Left cardiac atrium (tissue), 4 donors: Measurements from ENCODE around the gene PPP1R14B. TPM values are rescaled to one million over a fixed set of nuclear protein-coding genes. Genes with fewer than 3 reads are reported as not detected.

Source experiments
- ATAC-seq, 2 donors: fragments of 200-7000 bp; cut with Tn5 transposase; one replicate each; pipeline ENCODE4 v1.9.1; 2020; ENCODE audit warnings: mild to moderate bottlenecking in 2 of 2, moderate library complexity in 2 of 2
- DNase-seq: peaks from one replicate; pipeline ENCODE4 v3.0.0-alpha.2; 2020
- intact Hi-C, 2 donors: fragments of 100-400 bp; cut with DNase I; formaldehyde crosslinking; loops; one replicate each; pipeline versions ENCODE4 v1.14.1 to v1.15.1; 2022 to 2023
- total RNA-seq, 2 donors: library from RNA; stranded (reverse); fragmentation: NEBNext Ultra II Directional; extraction: Animal tissue kit (Norgen Biotek cat#: 25700); gene quantifications; one replicate each; pipeline ENCODE4 v1.2.1, GENCODE V29; 2021
- donor health status: DM: no; HTN: yes; CAD: no.
- donor health status: DM: no; HTN: yes; CAD: no; lungs with severe emphysema.
- donor health status: DM: yes; HTN: yes; CAD: no.
- donor health status: Dilated cardiomyopathy.

Gene PPP1R14B
- total RNA-seq, 2 donors from 2014 or later = 122 to 135 TPM

GRCh38 chr11:64263947-64264317 lies 17.2 kb upstream of the PPP1R14B start:
- ATAC-seq = no peak
- intact Hi-C loops = no loop called here
- no peak for DNase-seq

- no peak for ATAC-seq
- no peak for DNase-seq
- intact Hi-C loops = no loop called here
Measured at GRCh38 chr11:64263021-64263946, 16.5 kb upstream of the PPP1R14B start.

- ATAC-seq = no peak
- DNase-seq = no peak
- intact Hi-C loops = no loop called here
Measured at GRCh38 chr11:64262271-64263002, 15.7 kb upstream of the PPP1R14B start.

GRCh38 chr11:64261556-64262080 lies 14.9 kb upstream of the PPP1R14B start:
- ATAC-seq (no peak), DNase-seq (no peak)
- intact Hi-C loops = no loop called here

- intact Hi-C loops = no loop called here
- ATAC-seq (no peak), DNase-seq (no peak)
Measured at GRCh38 chr11:64260147-64260708, 13.5 kb upstream of the PPP1R14B start.

GRCh38 chr11:64259533-64260067 lies 12.9 kb upstream of the PPP1R14B start:
- DNase-seq (no peak), ATAC-seq (no peak)
- intact Hi-C loops = no loop called here

- ATAC-seq = no peak
- intact Hi-C loops = no loop called here
Measured at GRCh38 chr11:64258946-64259532, 12.3 kb upstream of the PPP1R14B start.

GRCh38 chr11:64258356-64258755 lies 11.6 kb upstream of the PPP1R14B start:
- ATAC-seq = no peak
- intact Hi-C loops = no loop called here

More at GRCh38 chr11:64258946-64259532, 12.3 kb upstream of the PPP1R14B start:
- DNase-seq = no peak

GRCh38 chr11:64256300-64256699 lies 9.6 kb upstream of the PPP1R14B start:
- DNase-seq (no peak), ATAC-seq (no peak)
- intact Hi-C loops = no loop called here

More at GRCh38 chr11:64258356-64258755, 11.6 kb upstream of the PPP1R14B start:
- DNase-seq = no peak

- intact Hi-C loops = no loop called here
Measured at GRCh38 chr11:64255135-64256128, 8.7 kb upstream of the PPP1R14B start.

GRCh38 chr11:64254326-64254725 lies 7.6 kb upstream of the PPP1R14B start:
- ATAC-seq (no peak), DNase-seq (no peak)
- intact Hi-C loops = loop anchor here in 1 of 2 donors (5.0 kb wide), 1 partner anchor 48 kb away; the partner anchor contains the start of gene CATSPERZ

More at GRCh38 chr11:64255135-64256128, 8.7 kb upstream of the PPP1R14B start:
- no peak for ATAC-seq
- no peak for DNase-seq

GRCh38 chr11:64253481-64253880 lies 6.7 kb upstream of the PPP1R14B start:
- peak in 1 of 2 donors; percentile 6 for ATAC-seq
- DNase-seq = no peak
- intact Hi-C loops = loop anchor here in 1 of 2 donors (5.0 kb wide), 1 partner anchor 49 kb away; the partner anchor contains the start of gene CATSPERZ

- DNase-seq = no peak
- intact Hi-C loops = loop anchor here in 1 of 2 donors (5.0 kb wide), 1 partner anchor 49 kb away; the partner anchor contains the start of gene CATSPERZ
- ATAC-seq = no peak
Measured at GRCh38 chr11:64253043-64253442, 6.3 kb upstream of the PPP1R14B start.

- ATAC-seq = peak in 1 of 2 donors; percentile 40
- intact Hi-C loops = loop anchor here in 1 of 2 donors (5.0 kb wide), 1 partner anchor 50 kb away; the partner anchor contains the start of gene CATSPERZ
Measured at GRCh38 chr11:64252003-64252872, 5.5 kb upstream of the PPP1R14B start.

GRCh38 chr11:64251753-64252002 lies 4.9 kb upstream of the PPP1R14B start:
- DNase-seq = no peak
- intact Hi-C loops = loop anchor here in 1 of 2 donors (5.0 kb wide), 1 partner anchor 51 kb away; the partner anchor contains the start of gene CATSPERZ
- ATAC-seq = no peak

More at GRCh38 chr11:64252003-64252872, 5.5 kb upstream of the PPP1R14B start:
- peak; percentile 71 for DNase-seq

GRCh38 chr11:64251016-64251752 lies 4.4 kb upstream of the PPP1R14B start, which contains the start of gene PLCB3:
PLCB3 (plus strand) TSS chr11:64251530; CDS start chr11:64251650, 120 bp downstream.
- intact Hi-C loops = loop anchor here in 1 of 2 donors (5.0 kb wide), 1 partner anchor 51 kb away; the partner anchor contains the start of gene CATSPERZ
- ATAC-seq (peak; percentile 57 to 77), DNase-seq (no peak)
